T1000 (cell line): ENCODE measurements around the gene CCDC192.
A peak's percentile ranks its signal among the peaks of the same experiment; 100 is the strongest.

ENCODE experiments used
- DNase-seq: peaks from one replicate; lab custom pipeline; 2025; ENCODE audit warnings: mixed read lengths; lab: John Stamatoyannopoulos, UW

CCDC192 gene

GRCh38 chr5:127923804-127924570, 220.8 kb downstream of the CCDC192 start:
- DNase-seq: no peak

- DNase-seq: no peak
Measured at GRCh38 chr5:127924606-127925005, 221.4 kb downstream of the CCDC192 start.

- DNase-seq: no peak
Measured at GRCh38 chr5:127925916-127926315, 222.7 kb downstream of the CCDC192 start.

GRCh38 chr5:127926974-127927373, 223.8 kb downstream of the CCDC192 start:
- DNase-seq: no peak

- no peak for DNase-seq
Measured at GRCh38 chr5:127928053-127928452, 224.9 kb downstream of the CCDC192 start.

- no peak for DNase-seq
Measured at GRCh38 chr5:127930311-127930710, 227.1 kb downstream of the CCDC192 start.

- DNase-seq: no peak
Measured at GRCh38 chr5:127931396-127931795, 228.2 kb downstream of the CCDC192 start.

- no peak for DNase-seq
Measured at GRCh38 chr5:127933348-127933747, 230.2 kb downstream of the CCDC192 start.

- peak; percentile 45 for DNase-seq
Measured at GRCh38 chr5:127934791-127935256, 231.6 kb downstream of the CCDC192 start.

GRCh38 chr5:127935398-127935797, 232.2 kb downstream of the CCDC192 start:
- DNase-seq: no peak

- DNase-seq: no peak
Measured at GRCh38 chr5:127936439-127936972, 233.3 kb downstream of the CCDC192 start.

GRCh38 chr5:127938746-127939145, 235.6 kb downstream of the CCDC192 start:
- no peak for DNase-seq

- no peak for DNase-seq
Measured at GRCh38 chr5:127940854-127941253, 237.7 kb downstream of the CCDC192 start.

GRCh38 chr5:127941646-127942045, 238.5 kb downstream of the CCDC192 start:
- no peak for DNase-seq

- no peak for DNase-seq
Measured at GRCh38 chr5:127942246-127943060, 239.3 kb downstream of the CCDC192 start.

- no peak for DNase-seq
Measured at GRCh38 chr5:127943061-127943371, 239.8 kb downstream of the CCDC192 start.

- no peak for DNase-seq
Measured at GRCh38 chr5:127944125-127944524, 240.9 kb downstream of the CCDC192 start.

GRCh38 chr5:127947941-127948340, 244.8 kb downstream of the CCDC192 start:
- DNase-seq: no peak

GRCh38 chr5:127950707-127951391, 247.7 kb downstream of the CCDC192 start:
- DNase-seq: no peak

GRCh38 chr5:127951791-127952190, 248.6 kb downstream of the CCDC192 start:
- no peak for DNase-seq

GRCh38 chr5:127957183-127957582, 254.0 kb downstream of the CCDC192 start:
- DNase-seq: peak; percentile 4

GRCh38 chr5:127957701-127958239, 254.6 kb downstream of the CCDC192 start:
- no peak for DNase-seq
